DMS79 (cell line): Measurements from ENCODE around the gene PDE4A.
"Not testable (repeated sequence)": the region's sequence is repeated elsewhere in the genome, so short reads cannot be mapped to it uniquely, and the experiment has no call there.

Source experiments
- DNase-seq: peaks from one replicate; lab custom pipeline; 2025; lab: John Stamatoyannopoulos, UW

The PDE4A gene

DNA sequence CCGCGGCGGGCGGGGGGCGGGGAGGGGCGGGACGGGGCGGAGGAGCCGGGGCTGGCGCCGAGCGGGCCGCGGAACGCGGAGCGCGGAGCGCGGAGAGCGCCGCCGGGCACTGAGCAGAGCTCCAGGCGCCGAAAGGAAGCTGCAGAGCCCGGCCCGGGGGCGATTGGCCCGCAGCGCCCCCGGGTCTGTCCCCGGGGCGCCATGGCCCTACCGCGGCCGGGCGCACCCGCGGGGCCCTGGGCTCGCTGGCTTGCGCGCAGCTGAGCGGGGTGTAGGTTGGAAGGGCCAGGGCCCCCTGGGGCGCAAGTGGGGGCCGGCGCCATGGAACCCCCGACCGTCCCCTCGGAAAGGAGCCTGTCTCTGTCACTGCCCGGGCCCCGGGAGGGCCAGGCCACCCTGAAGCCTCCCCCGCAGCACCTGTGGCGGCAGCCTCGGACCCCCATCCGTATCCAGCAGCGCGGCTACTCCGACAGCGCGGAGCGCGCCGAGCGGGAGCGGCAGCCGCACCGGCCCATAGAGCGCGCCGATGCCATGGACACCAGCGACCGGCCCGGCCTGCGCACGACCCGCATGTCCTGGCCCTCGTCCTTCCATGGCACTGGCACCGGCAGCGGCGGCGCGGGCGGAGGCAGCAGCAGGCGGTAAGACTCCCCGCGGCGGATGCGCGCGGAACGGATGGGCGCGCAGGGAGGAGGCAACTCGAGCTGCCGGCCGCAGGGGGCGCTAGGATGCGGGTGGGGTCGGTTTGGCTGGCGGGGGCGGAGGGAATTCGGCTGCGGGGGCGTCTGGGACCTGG is at the start of gene PDE4A:
Gene PDE4A (plus strand): TSS at position 95 of the 796 bp plus-strand sequence. CDS start 227 bp downstream, at position 322.
- no peak for DNase-seq

DNA sequence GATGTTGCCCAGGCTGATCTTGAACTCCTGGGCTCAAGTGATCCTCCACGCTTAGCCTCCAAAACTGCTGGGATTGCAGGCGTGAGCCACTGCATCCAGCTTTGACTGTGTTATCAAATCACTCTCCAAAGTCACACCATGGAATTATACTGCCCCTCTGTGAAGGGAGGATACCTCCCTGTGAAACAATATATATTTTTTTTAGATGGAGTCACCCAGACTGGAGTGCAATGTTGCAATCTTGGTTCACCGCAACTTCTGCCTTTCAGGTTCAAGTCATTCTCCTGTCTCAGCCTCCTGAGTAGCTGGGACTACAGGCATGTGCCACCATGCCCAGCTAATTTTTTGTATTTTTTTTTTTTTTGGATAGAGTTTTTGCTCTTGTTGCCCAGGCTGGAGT is 47.6 kb upstream of the PDE4A start:
- no peak for DNase-seq

DNA sequence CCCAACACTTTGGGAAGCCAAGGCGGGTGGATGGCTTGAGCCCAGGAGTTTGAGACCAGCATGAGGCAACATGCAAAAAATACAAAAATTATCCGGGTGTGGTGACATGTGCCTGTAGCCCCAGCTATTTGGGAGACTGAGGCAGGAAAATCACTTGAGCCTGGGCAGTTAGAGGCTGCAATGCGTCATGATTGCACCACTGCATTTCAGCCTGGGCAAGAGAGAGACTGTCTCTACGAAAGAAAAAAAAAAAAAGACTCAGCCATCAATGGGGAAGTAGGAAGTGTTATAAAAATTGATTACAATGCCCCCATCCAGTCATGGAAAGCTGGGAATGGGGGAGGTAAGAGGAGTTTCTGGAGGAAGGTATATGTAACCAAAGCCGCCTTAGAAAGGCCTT is 45.4 kb upstream of the PDE4A start:
- no peak for DNase-seq

DNA sequence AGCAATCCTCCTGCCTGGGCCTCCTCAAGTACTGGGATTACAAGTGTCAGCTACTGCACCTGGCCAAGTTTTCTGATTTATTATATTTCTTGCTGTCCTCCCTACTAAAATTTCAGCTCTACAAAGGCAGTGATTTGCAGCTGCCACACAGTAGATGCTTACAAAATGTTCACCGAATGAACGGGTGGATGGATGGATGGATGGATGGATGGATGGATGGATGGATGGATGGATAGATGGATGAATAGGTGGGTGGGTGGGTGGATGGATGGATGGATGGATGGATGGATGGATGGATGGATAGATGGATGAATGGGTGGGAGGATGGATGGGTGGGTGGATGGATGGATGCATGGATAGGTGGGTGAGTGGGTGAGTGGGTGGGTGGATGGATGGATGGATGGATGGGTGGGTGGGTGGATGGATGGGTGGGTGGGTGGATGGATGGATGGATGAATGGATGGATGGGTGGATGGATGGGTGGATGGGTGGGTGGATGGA is 43.1 kb upstream of the PDE4A start:
- not testable (repeated sequence) for DNase-seq

DNA sequence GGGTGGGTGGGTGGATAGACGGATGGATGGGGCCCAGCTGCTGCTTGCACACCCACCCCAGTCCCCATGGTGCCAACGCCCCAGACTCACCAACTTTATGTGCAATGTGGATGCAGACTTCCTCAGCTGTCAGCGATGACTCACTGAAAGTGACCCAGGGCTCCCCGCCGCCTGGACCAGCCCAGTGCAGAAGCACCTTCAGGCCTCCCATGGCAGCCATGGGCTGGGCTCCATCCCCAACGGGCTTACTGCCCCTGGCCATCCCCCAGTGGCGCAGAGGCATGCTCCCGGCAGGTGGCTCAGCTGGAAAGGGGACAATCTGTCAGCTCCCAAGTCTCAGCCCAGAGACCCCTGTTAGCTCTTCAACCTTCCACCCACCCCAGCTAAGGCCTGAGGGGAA is 42.2 kb upstream of the PDE4A start:
- DNase-seq: no peak

DNA sequence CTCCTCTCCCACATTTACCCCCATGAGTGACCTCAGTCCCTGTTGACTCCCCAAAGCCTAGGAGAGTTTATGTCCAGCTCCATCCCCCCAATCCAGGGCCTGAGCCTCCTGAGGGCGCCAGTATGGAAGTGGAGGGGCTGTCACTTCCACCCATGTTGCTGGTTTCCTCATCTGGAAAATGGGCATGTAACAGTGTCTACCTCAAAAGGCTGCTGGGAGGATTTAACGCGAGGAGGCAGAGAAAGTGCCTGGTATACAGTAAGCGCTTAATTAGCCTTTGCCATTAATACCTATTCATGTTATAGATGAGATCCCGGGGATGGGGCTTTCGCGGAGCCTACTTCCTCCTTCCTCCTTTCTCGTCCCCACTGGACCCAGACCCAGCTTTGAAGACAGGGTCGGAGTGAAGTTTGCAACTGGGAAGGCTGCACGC is 40.4 kb upstream of the PDE4A start:
- DNase-seq: no peak

DNA sequence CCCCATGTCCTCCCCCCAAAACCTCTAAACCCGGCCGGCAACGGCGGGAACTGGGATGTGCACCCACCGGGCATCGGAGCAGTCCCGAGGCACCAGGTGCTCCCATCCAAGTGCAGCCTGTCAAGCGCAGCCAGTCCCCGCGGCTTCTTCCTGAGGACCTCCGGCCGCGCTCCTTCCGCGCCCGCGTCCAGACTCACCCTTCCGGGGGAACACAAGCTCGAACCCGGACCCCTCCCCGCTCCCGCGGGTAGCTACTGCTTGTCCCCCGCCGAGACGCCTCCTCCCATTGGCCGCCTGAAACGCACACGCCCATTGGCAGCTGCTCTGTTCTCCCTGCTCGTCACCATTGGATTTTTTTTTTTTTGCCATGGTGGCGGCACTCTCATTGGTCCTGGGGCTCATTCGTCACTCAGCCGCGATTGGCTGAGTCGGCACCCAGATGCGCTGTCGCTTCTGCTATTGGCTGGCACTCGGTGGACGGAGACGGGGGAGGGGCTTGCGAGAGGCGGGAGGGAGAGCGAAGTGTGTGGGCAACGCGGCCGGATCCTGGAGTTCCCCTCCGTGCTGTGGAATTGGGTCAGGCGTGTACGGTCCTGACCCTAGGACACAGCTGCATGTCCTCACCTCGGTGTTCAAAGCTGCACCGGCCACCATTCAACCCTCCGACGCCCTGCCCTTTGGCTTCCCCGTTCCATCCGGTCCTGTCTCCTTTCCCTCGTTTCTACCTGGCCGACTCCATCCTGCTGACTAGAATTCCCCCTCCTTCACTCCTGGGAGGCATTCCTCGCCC is 39.8 kb upstream of the PDE4A start, which contains the start of gene TYK2:
Gene TYK2 (minus strand): TSS at position 260 of the 790 bp plus-strand sequence. CDS start 2,166 bp downstream, outside the sequence.
- peak; percentile 98 for DNase-seq

DNA sequence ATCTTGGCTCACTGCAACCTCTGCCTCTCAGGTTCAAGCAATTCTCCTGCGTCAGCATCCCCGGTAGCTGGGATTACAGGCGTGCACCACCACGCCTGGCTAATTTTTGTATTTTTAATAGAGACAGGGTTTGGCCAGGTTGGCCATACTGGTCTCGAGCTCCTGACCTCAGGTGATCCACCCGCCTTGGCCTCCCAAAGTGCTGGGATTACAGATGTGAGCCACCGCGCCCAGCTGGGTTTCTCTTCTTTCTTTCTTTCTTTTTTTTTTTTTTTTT is 37.2 kb upstream of the PDE4A start:
- not testable (repeated sequence) for DNase-seq

DNA sequence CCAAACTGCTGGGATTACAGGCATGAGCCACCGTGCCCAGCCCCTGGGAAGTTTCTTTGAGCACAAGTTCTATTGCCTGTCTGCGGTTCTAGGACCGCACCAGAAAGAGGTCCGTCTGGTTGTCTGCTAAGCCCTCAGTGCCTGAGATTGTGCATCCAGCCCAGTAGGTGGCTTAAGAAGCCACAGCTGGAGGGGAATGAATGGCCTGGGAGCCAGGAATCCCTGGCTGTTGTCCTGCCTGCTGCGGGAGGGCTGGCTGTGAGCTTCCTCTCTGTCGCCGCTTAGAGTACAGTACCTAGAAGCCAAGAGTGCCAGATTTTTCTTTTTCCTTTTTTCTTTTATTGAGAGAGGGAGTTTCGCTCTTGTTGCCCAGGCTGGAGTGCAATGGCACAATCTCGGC is 35.8 kb upstream of the PDE4A start:
- no peak for DNase-seq

DNA sequence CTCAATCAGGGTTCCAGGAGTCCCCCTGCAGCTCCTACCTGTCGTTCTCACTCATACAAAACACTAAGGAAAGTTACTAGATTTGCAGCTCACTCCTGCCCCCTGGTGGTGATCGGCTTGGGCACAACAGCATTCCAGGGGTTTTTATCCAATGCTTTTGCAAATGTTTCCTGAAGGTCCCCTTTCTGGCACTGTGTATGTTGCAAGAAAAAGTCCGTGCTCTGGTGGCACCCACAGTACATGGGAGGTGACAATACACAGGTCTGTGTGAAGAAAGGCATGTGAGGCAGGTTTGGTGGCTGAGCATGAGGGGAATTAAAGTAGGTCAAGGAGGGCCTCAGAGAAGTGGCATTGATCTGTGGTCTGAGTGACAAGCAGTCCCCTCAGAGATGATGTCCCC is 31.4 kb upstream of the PDE4A start:
- DNase-seq: peak; percentile 32

DNA sequence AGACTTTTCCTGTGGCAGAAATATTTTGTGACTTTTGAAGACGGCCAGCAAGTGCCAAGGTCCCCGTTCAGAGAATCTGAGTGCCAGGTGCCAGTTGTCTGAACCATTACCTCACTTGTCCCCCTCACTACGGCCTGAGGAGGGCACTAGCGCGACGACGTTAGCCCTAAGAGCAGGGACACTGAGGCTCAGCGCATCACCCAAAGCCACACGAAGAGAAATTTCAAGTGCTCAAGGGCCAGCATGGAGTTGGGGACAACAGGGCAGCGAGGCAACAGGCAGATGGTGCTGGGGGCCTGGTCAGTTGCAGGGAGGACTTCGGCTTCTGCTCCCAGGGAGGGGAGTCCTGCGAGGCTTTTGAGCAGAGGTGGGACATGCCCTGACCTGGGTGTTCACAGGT is 30.5 kb upstream of the PDE4A start:
- no peak for DNase-seq

DNA sequence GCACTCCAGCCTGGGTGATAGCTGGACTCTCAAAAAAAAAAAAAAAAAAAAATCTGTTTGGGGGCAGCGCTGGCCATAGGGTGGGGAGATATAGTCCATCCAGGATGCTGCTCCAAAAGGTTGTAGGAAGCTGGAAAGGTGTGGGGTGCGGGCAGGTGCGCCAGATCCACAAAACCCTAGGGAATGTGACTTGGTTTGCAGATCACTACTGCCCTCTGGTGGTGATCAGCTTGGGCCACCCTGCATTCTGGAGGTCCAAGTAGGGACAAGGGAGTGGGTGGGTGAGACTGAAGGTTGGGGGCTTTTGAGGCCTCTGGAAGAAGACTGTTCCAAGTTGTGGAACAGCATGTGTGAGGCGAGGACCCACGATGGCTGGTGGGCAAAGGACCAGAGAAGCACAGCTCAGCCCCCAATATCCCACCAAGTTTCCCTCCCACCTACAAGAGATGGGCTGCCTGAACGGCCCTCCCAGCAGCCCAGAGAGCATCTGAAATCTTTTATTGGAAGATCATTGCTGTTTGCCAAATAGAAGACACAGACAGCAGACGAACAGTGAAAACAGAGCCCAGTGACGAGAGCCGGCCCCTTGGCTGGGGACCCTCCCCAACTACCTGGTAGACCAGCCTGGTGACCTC is 29.6 kb upstream of the PDE4A start:
- no peak for DNase-seq

DNA sequence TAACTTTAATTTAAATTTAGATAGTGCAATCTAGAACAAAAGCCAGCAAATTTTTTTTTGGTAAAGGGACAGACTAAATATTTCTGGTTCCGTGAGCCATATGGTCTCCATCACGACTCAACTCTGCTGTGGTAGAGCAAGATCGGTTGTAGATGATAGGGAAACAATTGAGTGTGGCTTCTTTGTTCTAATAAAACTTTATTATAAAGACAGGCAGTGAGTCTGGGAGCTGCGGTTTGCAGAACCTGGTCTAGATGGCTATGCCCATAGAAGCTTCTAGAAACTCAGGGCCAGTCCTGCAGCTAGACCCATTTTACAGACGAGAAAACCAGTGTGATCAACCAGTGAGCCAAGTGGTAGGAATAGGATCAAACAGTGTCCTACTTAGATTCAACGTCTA is 28.2 kb upstream of the PDE4A start:
- no peak for DNase-seq

DNA sequence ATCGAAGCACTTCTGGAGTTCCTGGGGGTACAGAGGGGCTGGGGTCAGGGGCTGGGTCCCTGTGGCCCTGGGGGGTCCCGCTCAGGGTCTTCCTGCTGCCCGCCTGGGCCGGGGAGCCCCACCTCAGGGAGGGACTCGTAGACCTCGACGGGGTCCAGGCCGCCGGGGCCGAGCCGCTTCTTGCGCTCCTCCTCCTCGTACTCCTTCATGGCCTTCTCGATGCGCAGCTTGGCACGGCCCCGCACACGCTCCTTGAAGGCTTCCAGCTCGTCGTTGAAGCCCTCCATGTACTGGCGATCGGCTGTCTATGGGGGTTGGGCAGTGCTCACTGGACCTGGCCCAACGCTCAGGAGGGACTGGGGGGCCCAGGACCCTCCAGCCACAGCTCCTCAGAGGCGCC is 27.2 kb upstream of the PDE4A start:
- no peak for DNase-seq

DNA sequence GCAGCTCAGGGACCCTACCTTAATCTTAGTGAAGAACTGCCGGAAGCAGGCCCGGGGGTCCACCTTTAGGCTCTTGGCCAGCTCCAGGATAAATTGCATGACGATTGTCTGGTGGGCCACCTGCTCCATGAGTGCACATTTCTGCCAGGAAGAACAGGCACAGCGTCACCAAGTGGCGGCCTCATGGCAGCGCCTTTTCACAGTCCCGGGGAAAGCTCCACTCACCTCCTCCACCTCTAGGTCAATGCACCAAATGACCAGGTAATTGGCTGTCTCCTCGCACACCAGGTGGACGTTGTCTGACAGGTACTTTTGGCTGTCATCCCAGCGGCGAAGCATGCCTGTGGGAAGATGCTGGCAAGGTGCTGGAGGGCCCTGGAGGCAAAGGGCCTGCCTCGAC is 25.3 kb upstream of the PDE4A start:
- no peak for DNase-seq

DNA sequence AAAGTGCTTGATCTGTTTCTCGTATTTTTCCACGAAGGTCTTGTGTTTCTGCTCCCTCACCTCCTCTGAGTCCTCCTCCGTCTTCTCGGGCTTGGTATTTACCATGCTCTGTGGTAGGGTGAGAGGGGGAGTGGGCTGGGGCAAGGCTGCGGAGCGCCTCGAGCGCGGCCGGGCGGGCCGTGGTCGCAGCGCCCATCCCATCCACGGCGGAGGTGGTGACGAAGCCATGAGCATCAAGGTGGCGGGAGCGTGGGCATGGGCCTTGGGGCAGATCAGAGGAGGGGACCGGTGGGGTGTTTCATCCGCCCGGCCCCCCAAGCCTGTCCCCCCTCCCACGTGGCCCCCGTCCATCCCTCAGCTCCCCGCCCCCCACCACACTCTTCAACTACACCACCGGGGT is 24.9 kb upstream of the PDE4A start:
- DNase-seq: no peak

DNA sequence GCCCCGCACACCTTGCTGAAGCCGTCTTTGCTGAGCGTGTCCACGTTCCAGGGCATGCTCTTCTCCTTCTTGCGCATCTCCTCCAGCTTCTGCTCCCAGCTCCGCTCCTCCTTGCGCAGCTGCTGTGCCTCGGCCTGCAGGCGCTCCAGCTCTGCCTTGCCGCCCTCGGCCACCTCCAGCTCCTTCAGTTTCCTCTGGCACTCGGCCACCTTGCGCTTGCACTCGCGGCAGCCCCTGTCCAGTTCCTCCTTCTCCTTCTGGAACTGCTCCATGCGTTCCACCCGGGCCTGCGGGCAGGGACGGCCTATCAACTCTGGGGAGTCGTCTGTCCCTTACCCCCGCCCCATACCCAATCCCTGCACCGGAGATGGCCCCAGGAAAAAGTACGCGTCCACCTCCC is 24.4 kb upstream of the PDE4A start:
- no peak for DNase-seq

DNA sequence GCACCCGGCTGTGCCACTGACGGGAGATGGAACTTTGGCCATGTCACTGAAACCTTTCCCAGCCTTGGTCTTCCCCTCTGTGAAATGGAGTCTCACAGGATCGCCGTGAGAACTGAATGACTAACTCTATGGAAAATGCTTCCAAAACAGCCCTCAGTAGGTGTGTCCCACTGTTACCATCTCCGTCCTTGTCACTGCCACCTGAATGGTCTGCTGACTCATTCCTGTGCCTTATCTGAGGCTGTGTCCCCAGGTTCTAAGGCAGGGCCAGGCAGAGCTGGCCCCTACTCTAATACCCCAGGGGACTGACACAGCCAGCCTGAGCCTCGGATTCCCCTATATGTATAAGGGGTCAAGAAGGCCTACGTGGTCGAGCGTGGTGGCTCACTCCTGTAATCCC is 21.5 kb upstream of the PDE4A start:
- DNase-seq: no peak

DNA sequence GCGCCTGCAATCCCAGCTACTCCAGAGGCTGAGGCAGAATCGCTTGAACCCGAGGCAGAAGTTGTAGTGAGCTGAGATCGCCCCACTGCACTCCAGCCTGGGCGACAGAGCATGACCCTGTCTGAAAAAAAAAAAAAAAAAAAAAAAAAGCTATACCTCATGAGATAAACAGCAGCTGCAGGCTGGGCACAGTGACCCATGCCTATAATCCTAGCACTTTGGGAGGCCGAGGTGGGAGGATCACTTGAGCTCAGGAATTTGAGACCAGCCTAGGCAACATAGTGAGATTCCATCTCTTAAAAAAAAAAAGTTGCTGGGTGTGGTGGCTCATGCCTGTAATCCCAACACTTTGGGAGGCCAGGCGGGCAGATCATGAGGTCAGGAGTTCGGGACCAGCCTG is 21.0 kb upstream of the PDE4A start:
- not testable (repeated sequence) for DNase-seq

DNA sequence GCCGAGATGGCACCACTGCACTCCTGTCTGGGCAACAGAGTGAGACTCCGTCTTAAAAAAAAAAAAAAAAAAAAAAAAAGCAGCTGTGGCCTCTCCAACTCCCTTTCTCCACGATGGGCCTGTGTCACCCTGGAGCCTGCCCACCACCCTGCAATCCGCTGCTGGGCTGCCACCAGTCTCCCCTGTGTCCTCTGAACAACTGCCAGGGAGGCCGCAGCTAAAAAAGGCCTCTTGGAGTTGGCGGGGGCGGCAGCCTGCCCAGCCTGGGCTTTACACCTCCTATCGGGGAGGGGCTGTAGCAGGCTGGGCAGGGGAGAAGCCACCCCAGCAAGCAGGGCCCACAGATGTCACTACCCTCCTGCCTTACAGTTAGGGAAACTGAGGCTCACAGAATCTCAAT is 20.5 kb upstream of the PDE4A start:
- DNase-seq: no peak

DNA sequence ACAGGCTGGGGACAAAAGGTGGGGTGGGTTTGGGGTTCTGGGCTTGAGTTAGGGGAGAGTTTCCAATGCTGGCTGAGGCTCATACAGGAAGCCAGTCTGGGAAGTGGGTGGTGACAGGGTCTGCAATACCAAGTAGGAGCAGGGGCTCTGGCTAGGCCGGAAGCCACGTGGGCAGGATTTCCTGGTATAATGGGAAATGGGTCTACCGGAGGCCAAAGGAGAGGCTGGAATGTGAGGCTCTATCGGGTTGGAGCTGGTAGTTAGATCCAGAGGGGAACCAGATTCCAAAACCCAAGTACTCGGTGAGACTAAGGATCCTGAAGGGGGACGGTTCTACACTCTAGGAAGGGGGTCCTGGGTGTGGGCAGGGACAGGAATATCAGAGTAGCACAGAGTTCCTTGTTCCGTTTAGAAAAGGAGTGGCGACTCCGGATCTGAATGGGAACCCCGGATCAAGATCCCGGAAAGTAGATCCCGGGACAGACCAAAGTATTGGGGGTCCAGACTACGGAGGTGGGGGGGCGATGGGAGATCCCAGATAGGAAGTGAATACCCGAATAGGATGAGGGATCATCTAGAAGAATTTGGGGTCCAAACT is 17.8 kb upstream of the PDE4A start:
- no peak for DNase-seq
